A204.1 (cell line): ENCODE results near the gene FBN2.

Experiments
- FAIRE-seq: peaks from 2 replicates; lab custom pipeline; 2012; peaks lifted over from hg19 to GRCh38; lab: Jason Lieb, UNC

The FBN2 gene

GRCh38 chr5:128304791-128305190 is 233.3 kb downstream of the FBN2 start:
- no peak for FAIRE-seq

GRCh38 chr5:128304088-128304487 is 234.0 kb downstream of the FBN2 start:
- FAIRE-seq: no peak

- no peak for FAIRE-seq
Measured at GRCh38 chr5:128303593-128303992, 234.5 kb downstream of the FBN2 start.

- no peak for FAIRE-seq
Measured at GRCh38 chr5:128300181-128300580, 237.9 kb downstream of the FBN2 start.

- no peak for FAIRE-seq
Measured at GRCh38 chr5:128290152-128290858, 247.7 kb downstream of the FBN2 start.

GRCh38 chr5:128287740-128288139 is 250.3 kb downstream of the FBN2 start:
- FAIRE-seq: no peak

GRCh38 chr5:128284236-128284635 is 253.8 kb downstream of the FBN2 start:
- no peak for FAIRE-seq

GRCh38 chr5:128279345-128279744 is 258.7 kb downstream of the FBN2 start:
- peak; percentile 27 for FAIRE-seq

GRCh38 chr5:128276537-128277216 is 261.4 kb downstream of the FBN2 start:
- FAIRE-seq: no peak

- FAIRE-seq: no peak
Measured at GRCh38 chr5:128274441-128274840, 263.6 kb downstream of the FBN2 start.

GRCh38 chr5:128273736-128274135 is 264.3 kb downstream of the FBN2 start:
- no peak for FAIRE-seq

- FAIRE-seq: no peak
Measured at GRCh38 chr5:128271859-128272464, 266.1 kb downstream of the FBN2 start.

- FAIRE-seq: no peak
Measured at GRCh38 chr5:128271071-128271470, 267.0 kb downstream of the FBN2 start.

GRCh38 chr5:128264564-128265360 is 273.3 kb downstream of the FBN2 start:
- peak; percentile 19 for FAIRE-seq

- no peak for FAIRE-seq
Measured at GRCh38 chr5:128263357-128263756, 274.7 kb downstream of the FBN2 start.

- no peak for FAIRE-seq
Measured at GRCh38 chr5:128262911-128263310, 275.1 kb downstream of the FBN2 start.

- no peak for FAIRE-seq
Measured at GRCh38 chr5:128259607-128260021, 278.4 kb downstream of the FBN2 start.

GRCh38 chr5:128258372-128258771 is 279.7 kb downstream of the FBN2 start:
- no peak for FAIRE-seq

GRCh38 chr5:128257076-128257475 is 281.0 kb downstream of the FBN2 start:
- no peak for FAIRE-seq

- no peak for FAIRE-seq
Measured at GRCh38 chr5:128254789-128255188, 283.3 kb downstream of the FBN2 start.

- FAIRE-seq: no peak
Measured at GRCh38 chr5:128253880-128254279, 284.2 kb downstream of the FBN2 start.

- no peak for FAIRE-seq
Measured at GRCh38 chr5:128253161-128253560, 284.9 kb downstream of the FBN2 start.

GRCh38 chr5:128252756-128253155 is 285.3 kb downstream of the FBN2 start:
- FAIRE-seq: no peak
